ENCODE measurements around the gene CABLES2. TPM values are rescaled to one million over a fixed set of nuclear protein-coding genes. Genes with fewer than 3 reads are reported as not detected.

The CABLES2 gene
- total RNA-seq, 1 donor from 2014 or later = 6.9 TPM

DNA sequence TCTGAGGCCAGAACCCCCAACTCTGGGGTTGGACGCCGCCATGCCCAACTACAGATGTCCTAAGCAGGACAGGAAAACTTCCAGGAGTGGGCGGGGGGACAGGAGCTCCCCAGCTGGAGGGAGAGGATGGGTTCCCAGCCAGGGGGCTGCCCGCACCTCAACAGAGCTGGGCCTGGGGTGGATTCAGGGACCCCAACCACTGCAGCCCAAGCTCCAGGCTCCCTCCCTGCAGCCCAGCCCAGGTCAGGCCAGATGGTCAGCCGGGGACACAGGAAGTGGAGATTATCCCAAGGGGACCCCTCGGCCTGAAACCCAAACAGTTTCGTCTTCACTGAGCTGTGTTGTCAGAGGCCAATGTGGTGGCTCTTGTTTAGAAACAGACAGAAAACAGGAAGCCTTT, 49.4 kb downstream of the CABLES2 start:
- DNase-seq (ENCODE audit: low read depth) = no peak
- no peak for TF ChIP-seq CTCF (IDR thresholded peaks at IDR 0.05; ENCODE audit: insufficient read depth, low read length, poor library complexity, severe bottlenecking)
- Histone ChIP-seq H3K27me3 (ENCODE audit: control insufficient read depth, insufficient read depth, low read length) (no peaks in the 10 kb centered on the region), H3K36me3 (ENCODE audit: control insufficient read depth, insufficient read depth, low read length) (no peaks in the 10 kb centered on the region), H3K4me3 (ENCODE audit: low read depth, low read length) (no peak overlapping the region)

GRCh38 chr20:62357187-62357667, 49.9 kb downstream of the CABLES2 start:
- no peaks in the 10 kb centered on the region for H3K27me3 ChIP-seq (ENCODE audit: control insufficient read depth, insufficient read depth, low read length)
- no peak for DNase-seq (ENCODE audit: low read depth)
- no peak for TF ChIP-seq CTCF (IDR thresholded peaks at IDR 0.05; ENCODE audit: insufficient read depth, low read length, poor library complexity, severe bottlenecking)
- H3K4me3 ChIP-seq (ENCODE audit: low read depth, low read length) = no peak overlapping the region
- H3K36me3 ChIP-seq (ENCODE audit: control insufficient read depth, insufficient read depth, low read length) = no peaks in the 10 kb centered on the region

DNA sequence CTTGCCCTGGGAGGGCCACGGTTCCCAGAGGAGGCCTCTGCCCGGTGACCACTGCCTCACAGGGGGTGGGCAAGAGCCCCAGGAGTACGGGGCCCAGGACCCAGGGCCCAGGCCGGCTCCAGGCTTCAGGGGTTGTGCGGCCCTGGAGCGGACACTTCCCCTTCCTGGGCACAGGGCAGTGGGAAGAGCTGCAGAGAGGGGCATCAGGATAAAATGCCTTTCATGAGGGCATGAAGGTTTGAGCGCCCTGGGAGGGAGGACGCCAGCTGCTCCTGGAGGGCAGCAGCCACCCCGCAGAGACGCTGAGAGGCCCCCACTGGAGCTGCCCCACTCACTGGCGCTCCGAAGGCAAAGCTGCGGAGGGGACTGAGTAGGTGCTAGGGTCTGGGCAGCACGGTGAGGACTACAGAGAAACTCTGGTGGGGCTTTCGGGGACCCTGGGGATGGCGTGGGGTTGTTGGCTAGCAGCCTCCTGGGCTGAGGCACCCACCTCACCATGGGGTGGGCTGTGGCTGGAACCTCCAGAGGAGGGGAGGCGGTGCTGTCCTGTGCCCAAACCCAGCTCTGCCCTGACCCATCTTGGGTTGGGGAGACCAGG, 50.4 kb downstream of the CABLES2 start:
- no peaks in the 10 kb centered on the region for H3K36me3 ChIP-seq (ENCODE audit: control insufficient read depth, insufficient read depth, low read length)
- no peak for DNase-seq (ENCODE audit: low read depth)
- no peaks in the 10 kb centered on the region for H3K27me3 ChIP-seq (ENCODE audit: control insufficient read depth, insufficient read depth, low read length)
- no peak for TF ChIP-seq CTCF (IDR thresholded peaks at IDR 0.05; ENCODE audit: insufficient read depth, low read length, poor library complexity, severe bottlenecking)
- H3K4me3 ChIP-seq (ENCODE audit: low read depth, low read length) = no peak overlapping the region

GRCh38 chr20:62355878-62356588, 51.1 kb downstream of the CABLES2 start:
- Histone ChIP-seq H3K27me3 (ENCODE audit: control insufficient read depth, insufficient read depth, low read length) (no peaks in the 10 kb centered on the region), H3K4me3 (ENCODE audit: low read depth, low read length) (no peak overlapping the region), H3K36me3 (ENCODE audit: control insufficient read depth, insufficient read depth, low read length) (no peaks in the 10 kb centered on the region)
- DNase-seq (ENCODE audit: low read depth) = no peak
- no peak for TF ChIP-seq CTCF (IDR thresholded peaks at IDR 0.05; ENCODE audit: insufficient read depth, low read length, poor library complexity, severe bottlenecking)

- no peak for DNase-seq (ENCODE audit: low read depth)
- no peak for TF ChIP-seq CTCF (IDR thresholded peaks at IDR 0.05; ENCODE audit: insufficient read depth, low read length, poor library complexity, severe bottlenecking)
- H3K36me3 ChIP-seq (ENCODE audit: control insufficient read depth, insufficient read depth, low read length) = peaks cover under 1% of the 10 kb centered on the region
- H3K27me3 ChIP-seq (ENCODE audit: control insufficient read depth, insufficient read depth, low read length) = no peaks in the 10 kb centered on the region
- no peak overlapping the region for H3K4me3 ChIP-seq (ENCODE audit: low read depth, low read length)
Measured at GRCh38 chr20:62355516-62355877, 51.6 kb downstream of the CABLES2 start.
